Stimulated activated CD4-positive, alpha-beta T cell treated with anti-CD3 and anti-CD28 coated beads, Interleukin-4, amount 100 ng/mL, for 24 hours (primary cell): ENCODE measurements around the gene AKAP9.
"Not testable (repeated sequence)": the region's sequence is repeated elsewhere in the genome, so short reads cannot be mapped to it uniquely, and the experiment has no call there.

Experiments
- DNase-seq: peaks from one replicate; pipeline ENCODE4 v3.0.0-alpha.2; 2020

The AKAP9 gene

DNA sequence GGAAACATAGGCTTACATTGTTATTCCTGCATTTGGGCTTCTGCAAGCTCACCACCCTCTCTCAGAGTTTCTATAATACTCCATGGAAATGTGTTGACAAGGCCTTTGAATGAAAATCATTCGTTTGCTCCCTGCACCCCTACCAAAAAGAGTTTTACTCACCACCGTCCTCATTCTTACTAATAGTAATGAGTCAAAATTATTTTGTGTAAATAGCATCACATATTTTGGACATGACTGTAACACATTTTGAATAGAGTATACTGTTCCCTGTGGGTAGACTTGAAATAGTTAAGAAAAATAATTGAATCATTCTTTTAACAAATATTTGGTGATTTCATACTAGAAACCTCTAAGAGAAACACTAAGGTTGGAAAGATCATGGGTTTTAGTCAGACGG lies 84.6 kb downstream of the AKAP9 start:
- no peak for DNase-seq

DNA sequence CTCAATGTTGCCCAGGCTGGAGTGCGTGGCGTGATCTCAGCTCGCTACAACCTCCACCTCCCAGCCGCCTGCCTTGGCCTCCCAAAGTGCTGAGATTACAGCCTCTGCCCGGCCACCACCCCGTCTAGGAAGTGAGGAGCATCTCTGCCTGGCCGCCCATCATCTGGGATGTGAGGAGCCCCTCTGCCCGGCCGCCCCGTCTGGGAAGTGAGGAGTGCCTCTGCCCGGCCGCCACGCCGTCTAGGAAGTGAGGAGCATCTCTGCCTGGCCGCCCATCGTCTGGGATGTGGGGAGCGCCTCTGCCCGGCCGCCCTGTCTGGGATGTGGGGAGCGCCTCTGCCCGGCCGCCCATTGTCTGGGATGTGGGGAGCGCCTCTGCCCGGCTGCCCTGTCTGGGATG lies 86.0 kb downstream of the AKAP9 start:
- not testable (repeated sequence) for DNase-seq

- DNase-seq = not testable (repeated sequence)
Measured at GRCh38 chr7:92027128-92027527, 86.5 kb downstream of the AKAP9 start.

GRCh38 chr7:92028226-92028625 lies 87.6 kb downstream of the AKAP9 start:
- DNase-seq = no peak

DNA sequence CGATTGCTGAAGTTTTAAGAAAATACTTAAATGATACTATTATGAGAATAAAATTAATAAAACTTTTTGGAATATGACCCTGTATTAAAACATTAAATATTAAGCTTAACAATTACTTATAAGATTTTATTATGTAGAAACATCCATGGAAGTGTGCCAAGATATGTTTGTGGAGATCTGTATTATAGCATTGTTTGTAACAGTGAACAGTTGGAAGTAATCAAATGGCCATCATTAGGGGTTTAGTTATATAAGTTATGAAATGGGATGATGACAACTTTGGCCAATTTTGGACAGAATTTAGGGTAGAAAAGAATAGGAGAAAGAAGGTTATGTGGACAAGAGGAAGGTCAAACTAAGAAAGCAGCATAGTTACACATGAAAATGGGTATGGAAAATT lies 88.0 kb downstream of the AKAP9 start:
- DNase-seq = no peak

GRCh38 chr7:92034116-92034515 lies 93.5 kb downstream of the AKAP9 start:
- DNase-seq = no peak

GRCh38 chr7:92035576-92035975 lies 94.9 kb downstream of the AKAP9 start:
- DNase-seq = no peak

DNA sequence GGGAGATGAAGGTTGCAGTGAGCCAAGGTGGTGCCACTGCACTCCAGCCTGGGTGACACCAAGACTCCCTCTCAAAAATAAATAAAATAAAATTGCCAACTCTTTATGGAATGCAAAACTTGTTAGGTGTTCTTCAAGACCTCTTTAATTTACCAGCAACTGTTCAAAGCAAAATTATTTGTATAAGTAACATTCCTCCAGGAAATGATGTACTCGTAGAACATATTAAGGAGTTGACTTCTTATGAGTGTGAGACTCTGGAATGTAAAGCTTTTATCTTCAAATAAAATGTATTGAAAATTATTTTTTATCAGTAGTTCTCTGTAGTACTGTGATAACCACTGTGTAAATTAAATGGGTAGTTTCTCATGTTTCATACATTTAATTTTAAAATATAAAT lies 99.2 kb downstream of the AKAP9 start:
- no peak for DNase-seq

DNA sequence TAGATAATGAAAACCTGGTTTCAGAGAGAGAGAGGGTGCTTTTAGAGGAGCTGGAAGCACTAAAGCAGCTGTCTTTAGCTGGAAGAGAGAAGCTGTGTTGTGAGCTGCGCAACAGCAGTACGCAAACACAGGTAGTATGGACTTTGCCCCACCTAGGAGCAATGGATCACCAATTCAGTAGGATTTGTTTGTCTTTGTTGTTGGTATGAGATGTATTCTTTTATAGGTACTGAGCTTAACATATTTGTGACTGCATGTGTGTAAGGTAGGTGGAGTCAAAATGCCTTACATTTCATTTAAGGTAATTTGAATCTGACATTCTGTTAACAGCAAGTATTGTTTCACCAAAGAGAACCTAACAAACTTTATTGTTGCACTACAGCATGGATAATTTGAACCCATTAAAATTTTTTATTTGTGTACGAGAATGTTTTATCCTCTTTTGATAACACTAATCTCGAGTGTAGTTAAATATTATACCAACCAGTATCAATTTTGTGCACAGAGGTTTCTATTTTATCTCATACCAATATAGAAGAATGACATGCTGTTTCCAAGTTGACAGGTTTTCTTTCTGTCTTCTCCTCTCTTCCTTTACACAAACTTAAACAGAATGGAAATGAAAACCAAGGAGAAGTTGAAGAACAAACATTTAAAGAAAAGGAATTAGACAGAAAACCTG lies 101.5 kb downstream of the AKAP9 start:
- DNase-seq = no peak

- DNase-seq = no peak
Measured at GRCh38 chr7:92043098-92043497, 102.4 kb downstream of the AKAP9 start.

DNA sequence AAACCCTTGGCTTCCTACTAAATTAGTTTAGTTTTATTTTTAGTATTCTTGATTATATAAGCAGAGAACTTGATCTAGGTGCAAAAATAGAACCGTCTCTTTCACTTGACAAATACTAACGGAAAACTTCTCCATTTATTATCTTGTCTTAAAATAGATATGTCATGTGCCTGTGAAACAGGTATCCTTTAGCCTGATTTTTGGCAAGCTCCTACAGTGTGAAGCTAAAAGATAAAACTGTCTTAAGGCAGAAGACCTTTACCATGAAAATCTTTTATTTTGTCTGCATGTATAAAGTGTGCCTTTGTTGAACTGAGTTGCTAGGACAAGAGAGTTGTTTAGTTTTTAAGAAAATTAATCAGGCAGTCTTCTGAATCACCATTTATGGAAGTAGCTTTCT lies 103.0 kb downstream of the AKAP9 start:
- no peak for DNase-seq

DNA sequence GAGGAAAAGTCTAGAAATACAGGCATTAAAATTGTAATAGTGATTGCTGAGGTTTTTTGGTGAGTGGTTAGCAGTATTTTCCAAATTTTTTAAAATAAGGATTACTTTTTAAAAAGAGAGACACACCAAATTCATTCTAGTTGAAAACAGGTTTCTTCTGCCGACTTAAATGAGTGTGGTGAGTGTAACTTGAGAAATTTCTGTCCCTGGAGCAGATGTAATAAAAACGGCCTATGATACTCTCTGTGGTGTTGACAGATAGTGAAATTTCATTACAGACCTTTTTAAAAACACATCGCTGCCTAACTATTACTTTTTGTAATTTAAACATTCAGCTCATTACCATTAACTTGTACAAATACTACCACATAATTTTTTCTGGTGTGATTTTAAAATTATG lies 103.5 kb downstream of the AKAP9 start:
- no peak for DNase-seq

GRCh38 chr7:92044940-92045339 lies 104.3 kb downstream of the AKAP9 start:
- no peak for DNase-seq

GRCh38 chr7:92051655-92052054 lies 111.0 kb downstream of the AKAP9 start:
- no peak for DNase-seq

- DNase-seq = no peak
Measured at GRCh38 chr7:92052159-92052558, 111.5 kb downstream of the AKAP9 start.

DNA sequence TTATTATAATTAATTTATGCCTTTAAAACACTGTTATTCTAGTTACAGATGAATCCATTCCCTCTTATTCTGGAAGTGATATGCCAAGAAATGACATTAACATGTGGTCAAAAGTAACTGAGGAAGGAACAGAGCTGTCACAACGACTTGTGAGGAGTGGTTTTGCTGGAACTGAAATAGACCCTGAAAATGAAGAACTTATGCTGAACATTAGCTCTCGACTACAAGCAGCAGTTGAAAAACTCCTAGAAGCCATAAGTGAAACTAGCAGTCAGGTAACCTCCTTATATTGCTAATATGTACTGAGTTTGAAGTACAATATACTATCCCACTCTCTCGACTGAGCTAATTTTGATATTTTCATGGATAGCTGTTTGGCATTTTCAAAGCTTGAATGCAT lies 112.0 kb downstream of the AKAP9 start:
- no peak for DNase-seq

DNA sequence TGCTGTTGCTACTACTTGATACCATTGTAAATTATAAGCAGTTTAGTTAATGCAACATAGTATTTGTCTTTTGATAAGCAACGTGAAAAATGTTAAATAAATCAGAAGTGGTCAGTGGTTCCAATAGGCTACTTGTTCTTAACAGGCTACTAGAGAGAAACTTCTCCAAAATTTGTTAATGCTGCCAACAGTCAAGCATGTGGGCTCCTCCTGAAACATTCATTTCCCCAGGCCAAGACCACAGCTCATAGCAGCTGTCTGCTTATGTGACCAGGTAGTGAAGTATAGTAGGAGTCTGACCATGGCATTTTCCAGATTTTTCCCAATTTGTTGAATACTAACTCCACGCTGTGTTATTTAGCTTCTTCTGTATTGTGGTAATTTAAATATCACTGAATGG lies 112.7 kb downstream of the AKAP9 start:
- DNase-seq = no peak

GRCh38 chr7:92056286-92056685 lies 115.6 kb downstream of the AKAP9 start:
- no peak for DNase-seq

DNA sequence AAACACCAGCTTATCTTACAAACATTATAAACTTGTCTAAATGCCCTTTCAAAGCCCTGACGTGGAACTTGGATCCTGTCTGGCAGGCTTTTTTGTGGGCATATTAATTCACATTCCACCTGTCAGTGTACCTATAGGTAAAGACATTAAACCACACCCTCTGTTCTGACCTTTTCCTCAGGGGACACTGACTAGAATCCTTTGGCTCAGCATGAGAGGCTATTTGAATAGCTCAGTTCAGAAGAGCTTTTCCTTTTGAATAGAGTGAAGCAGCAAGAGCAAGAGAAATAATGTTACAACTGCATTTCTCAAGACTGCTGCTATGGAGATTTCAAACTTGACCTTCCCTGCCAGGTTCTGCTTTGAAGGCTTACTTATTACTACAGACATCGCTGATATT lies 116.7 kb downstream of the AKAP9 start:
- no peak for DNase-seq

DNA sequence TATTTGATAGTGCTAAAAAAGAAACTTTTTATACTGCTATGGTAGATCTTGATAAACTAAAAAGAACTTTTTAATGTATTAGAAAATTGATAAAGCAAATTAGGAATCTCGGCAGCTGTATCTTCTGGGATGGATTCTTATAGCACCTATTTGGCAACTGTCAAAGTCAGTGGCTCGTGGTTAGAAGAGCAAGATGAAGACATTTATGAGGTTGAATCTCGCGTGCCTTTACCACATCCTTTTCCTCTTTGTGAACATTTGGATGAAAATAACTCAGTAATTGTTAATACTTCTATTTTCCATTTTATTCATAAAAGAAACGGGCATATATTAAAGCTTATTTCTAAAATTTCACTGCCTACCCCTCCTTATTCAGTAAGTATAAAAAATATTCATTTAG lies 117.4 kb downstream of the AKAP9 start:
- no peak for DNase-seq

- no peak for DNase-seq
Measured at GRCh38 chr7:92058899-92059298, 118.2 kb downstream of the AKAP9 start.

DNA sequence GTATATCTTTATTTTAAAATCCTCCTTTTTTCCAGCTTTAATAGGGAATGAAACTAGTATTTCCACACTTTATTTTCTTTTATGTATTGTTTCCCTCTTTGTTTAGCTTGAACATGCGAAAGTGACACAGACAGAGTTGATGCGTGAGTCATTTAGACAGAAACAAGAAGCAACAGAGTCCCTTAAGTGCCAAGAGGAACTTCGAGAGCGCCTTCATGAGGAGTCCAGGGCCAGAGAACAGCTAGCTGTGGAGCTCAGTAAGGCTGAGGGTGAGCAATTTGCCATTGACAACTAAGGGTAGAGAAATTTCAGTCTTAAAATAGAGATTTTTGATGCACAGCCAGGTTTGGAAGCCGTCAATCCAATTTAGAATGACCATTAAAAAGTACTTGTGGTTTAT lies 120.5 kb downstream of the AKAP9 start:
- DNase-seq = no peak

DNA sequence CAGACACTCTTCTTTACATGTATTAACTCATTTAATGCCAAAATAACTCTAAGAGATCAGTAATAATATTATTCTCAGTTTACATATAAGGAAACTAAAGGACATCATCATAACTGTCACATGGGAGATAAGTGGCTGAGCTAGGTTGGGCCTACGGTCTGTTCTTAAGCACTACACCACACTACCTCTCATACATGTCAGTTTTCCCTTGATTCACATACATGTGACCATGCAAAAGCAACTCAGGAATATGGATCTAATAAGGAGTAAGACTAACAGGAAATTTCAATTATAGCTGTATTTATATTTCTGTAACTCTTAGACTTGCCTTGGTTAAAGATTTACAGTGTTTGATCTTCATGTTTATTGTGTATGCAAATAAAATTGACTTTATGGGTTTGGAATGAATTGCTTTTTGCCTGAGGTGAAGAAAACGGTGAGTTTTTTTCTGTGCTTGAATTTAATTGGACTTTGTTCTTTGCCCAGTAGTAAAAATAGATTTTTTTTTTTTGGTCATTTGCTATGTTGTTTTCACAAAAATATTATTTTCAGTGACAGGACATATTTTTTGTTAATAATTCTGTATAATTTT lies 123.9 kb downstream of the AKAP9 start:
- DNase-seq = no peak

GRCh38 chr7:92071032-92071431 lies 130.4 kb downstream of the AKAP9 start:
- DNase-seq = no peak

DNA sequence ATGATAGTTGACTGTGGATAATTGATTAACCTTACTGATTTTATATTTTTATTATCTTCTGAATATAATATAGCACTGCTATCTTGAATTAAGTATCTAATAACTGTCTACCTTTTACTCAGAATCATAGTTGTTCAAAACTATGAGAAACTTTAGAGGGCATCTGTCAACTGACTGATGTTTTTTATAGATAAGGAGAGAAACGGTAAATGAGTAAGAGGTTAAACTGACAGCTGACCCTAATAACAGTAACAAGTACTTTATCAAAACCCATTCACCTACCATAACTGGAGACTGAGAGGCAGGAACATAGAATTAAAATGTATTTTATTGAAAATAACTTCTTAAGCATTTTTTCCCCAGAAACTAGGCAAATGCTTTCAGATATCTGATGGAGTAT lies 131.5 kb downstream of the AKAP9 start:
- DNase-seq = no peak
